ENCODE measurements around the gene PSMB11. TPM values are rescaled to one million over a fixed set of nuclear protein-coding genes. Genes with fewer than 3 reads are reported as not detected.
A peak's percentile ranks its signal among the peaks of the same experiment; 100 is the strongest.

The PSMB11 gene
- total RNA-seq, 1 donor from 2014 or later = not detected

GRCh38 chr14:23043754-23044153 is 1.7 kb downstream of the PSMB11 start:
- no peaks in the 10 kb centered on the region for H3K27me3 ChIP-seq
- TF ChIP-seq CTCF (IDR thresholded peaks at IDR 0.05) = no peak
- H3K27ac ChIP-seq = no peak overlapping the region
- intact Hi-C loops (cut with DNase I) = no loop called here
- peaks cover 12% of the 10 kb centered on the region for H3K4me1 ChIP-seq
- ATAC-seq (no peak), DNase-seq (no peak)
- H3K36me3 ChIP-seq = no peaks in the 10 kb centered on the region
- H3K9me3 ChIP-seq = no peaks in the 10 kb centered on the region
- H3K4me3 ChIP-seq = no peak overlapping the region

GRCh38 chr14:23044840-23045239 is 2.8 kb downstream of the PSMB11 start:
- Histone ChIP-seq H3K36me3 (no peaks in the 10 kb centered on the region), H3K9me3 (no peaks in the 10 kb centered on the region), H3K4me1 (peaks cover 12% of the 10 kb centered on the region), H3K27ac (no peak overlapping the region), H3K4me3 (no peak overlapping the region), H3K27me3 (no peaks in the 10 kb centered on the region)
- DNase-seq (no peak), ATAC-seq (no peak)
- intact Hi-C loops (cut with DNase I) = no loop called here
- no peak for TF ChIP-seq CTCF (IDR thresholded peaks at IDR 0.05)

GRCh38 chr14:23045419-23046357 is 3.7 kb downstream of the PSMB11 start:
- H3K9me3 ChIP-seq = no peaks in the 10 kb centered on the region
- TF ChIP-seq CTCF (IDR thresholded peaks at IDR 0.05) = no peak
- no peaks in the 10 kb centered on the region for H3K27me3 ChIP-seq
- H3K27ac ChIP-seq = no peak overlapping the region
- no peak overlapping the region for H3K4me3 ChIP-seq
- H3K36me3 ChIP-seq = no peaks in the 10 kb centered on the region
- DNase-seq (no peak), ATAC-seq (peak; percentile 42)
- peaks cover 12% of the 10 kb centered on the region for H3K4me1 ChIP-seq
- intact Hi-C loops (cut with DNase I) = no loop called here

GRCh38 chr14:23047034-23047634 is 5.1 kb downstream of the PSMB11 start:
- intact Hi-C loops (cut with DNase I) = no loop called here
- no peak for TF ChIP-seq CTCF (IDR thresholded peaks at IDR 0.05)
- Histone ChIP-seq H3K4me3 (no peak overlapping the region), H3K9me3 (no peaks in the 10 kb centered on the region), H3K27me3 (no peaks in the 10 kb centered on the region), H3K36me3 (no peaks in the 10 kb centered on the region), H3K4me1 (peaks cover 12% of the 10 kb centered on the region), H3K27ac (peak overlapping the region; percentile 37)
- DNase-seq (no peak), ATAC-seq (peak; percentile 11)

- intact Hi-C loops (cut with DNase I) = no loop called here
- Histone ChIP-seq H3K4me1 (peaks cover 12% of the 10 kb centered on the region), H3K9me3 (no peaks in the 10 kb centered on the region), H3K27ac (peak overlapping the region; percentile 37), H3K4me3 (no peak overlapping the region), H3K27me3 (no peaks in the 10 kb centered on the region), H3K36me3 (no peaks in the 10 kb centered on the region)
- TF ChIP-seq CTCF (IDR thresholded peaks at IDR 0.05) = no peak
- ATAC-seq = no peak
- DNase-seq = no peak
Observed at GRCh38 chr14:23047751-23048693, 6.0 kb downstream of the PSMB11 start.
